ENCODE results near the gene E2F6. TPM values are rescaled to one million over a fixed set of nuclear protein-coding genes. Genes with fewer than 3 reads are reported as not detected.

E2F6 gene
- total and polyA plus RNA-seq, 9 of the 15 experiments (the other 6 are each of a cell fraction or from before 2014, with no cell fraction given): 13.6 to 33.9 (median 26.1) TPM

- CTCF ChIA-PET (ENCODE audit: low intra/inter-chr PET ratio): no interaction called here
- no peaks in the 10 kb centered on the region for H3K79me2 ChIP-seq (ENCODE audit: control insufficient read depth, insufficient read depth, low read length)
- BruUV-seq (replicated peaks): no TSS peak
- ATAC-seq (no peak), DNase-seq (ENCODE audit: extremely low read depth in 1 of 4, low spot score in 3 of 4) (no peak), FAIRE-seq (no peak)
- no peaks in the 10 kb centered on the region for H3K9me3 ChIP-seq (replicated peaks; ENCODE audit: control insufficient read depth, insufficient read depth, low read depth, low read length)
- H3K27me3 ChIP-seq (ENCODE audit: control insufficient read depth in 2 of 2, insufficient read depth in 2 of 2, low read length in 2 of 2): peaks cover 4 to 37% of the 10 kb centered on the region in 2 experiments; a peak in 3 of 5 replicates
- H3K9ac ChIP-seq (ENCODE audit: insufficient read depth in 1 of 2, low read depth in 2 of 2, low read length in 2 of 2): no peak overlapping the region
- no peak overlapping the region for H2AFZ ChIP-seq (ENCODE audit: low read depth, low read length)
- WGBS (ENCODE audit: insufficient coverage, low coverage, missing lambda C conversion rate): 7% methylated on average over 3 of the region's 3 CpGs
- intact Hi-C loops (cut with micrococcal nuclease) (no loop called here), in situ Hi-C loops (cut with MboI) (no loop called here)
- TF ChIP-seq RUNX1 (IDR thresholded peaks at IDR 0.05; ENCODE audit: low read depth) (no peak), ZBED1 (IDR thresholded peaks at IDR 0.05) (no peak), PKNOX1 (IDR thresholded peaks at IDR 0.05) (no peak), ZNF75A (CRISPR knock-in tag; IDR thresholded peaks at IDR 0.05) (no peak), ZBTB7A (IDR thresholded peaks at IDR 0.05; ENCODE audit: borderline replicate concordance, control insufficient read depth, low read depth, low read length) (no peak), ZC3H4 (CRISPR knock-in tag; IDR thresholded peaks at IDR 0.05; ENCODE audit: borderline replicate concordance) (no peak), ZNF3 (CRISPR knock-in tag; IDR thresholded peaks at IDR 0.05) (no peak), POU5F1 (IDR thresholded peaks at IDR 0.05; ENCODE audit: borderline replicate concordance, low read depth, low read length, partially characterized antibody) (no peak), NEUROD1 (IDR thresholded peaks at IDR 0.05; ENCODE audit: borderline replicate concordance, low read depth, low read length, partially characterized antibody) (no peak), NCOA4 (IDR thresholded peaks at IDR 0.05; ENCODE audit: partially characterized antibody) (no peak), ZC3H8 (IDR thresholded peaks at IDR 0.05) (no peak), ZNF561 (CRISPR knock-in tag; conservative IDR thresholded peaks at IDR 0.05) (no peak), ELF1 (tag; IDR thresholded peaks at IDR 0.05) (no peak), FOXA3 (CRISPR knock-in tag; conservative IDR thresholded peaks at IDR 0.05 in 1 of 2, IDR thresholded peaks at IDR 0.05 in 1 of 2) (no peak), MCM3 (IDR thresholded peaks at IDR 0.05) (no peak), SMC3 (conservative IDR thresholded peaks at IDR 0.05; ENCODE audit: insufficient read depth, low read depth, low read length) (no peak)
- TF ChIP-seq, protein P1, sequence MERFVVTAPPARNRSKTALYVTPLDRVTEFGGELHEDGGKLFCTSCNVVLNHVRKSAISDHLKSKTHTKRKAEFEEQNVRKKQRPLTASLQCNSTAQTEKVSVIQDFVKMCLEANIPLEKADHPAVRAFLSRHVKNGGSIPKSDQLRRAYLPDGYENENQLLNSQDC (CRISPR knock-in tag; IDR thresholded peaks at IDR 0.05): no peak
- TF ChIP-seq, protein P2, sequence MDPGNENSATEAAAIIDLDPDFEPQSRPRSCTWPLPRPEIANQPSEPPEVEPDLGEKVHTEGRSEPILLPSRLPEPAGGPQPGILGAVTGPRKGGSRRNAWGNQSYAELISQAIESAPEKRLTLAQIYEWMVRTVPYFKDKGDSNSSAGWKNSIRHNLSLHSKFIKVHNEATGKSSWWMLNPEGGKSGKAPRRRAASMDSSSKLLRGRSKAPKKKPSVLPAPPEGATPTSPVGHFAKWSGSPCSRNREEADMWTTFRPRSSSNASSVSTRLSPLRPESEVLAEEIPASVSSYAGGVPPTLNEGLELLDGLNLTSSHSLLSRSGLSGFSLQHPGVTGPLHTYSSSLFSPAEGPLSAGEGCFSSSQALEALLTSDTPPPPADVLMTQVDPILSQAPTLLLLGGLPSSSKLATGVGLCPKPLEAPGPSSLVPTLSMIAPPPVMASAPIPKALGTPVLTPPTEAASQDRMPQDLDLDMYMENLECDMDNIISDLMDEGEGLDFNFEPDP (CRISPR knock-in tag; IDR thresholded peaks at IDR 0.05): no peak
- TF ChIP-seq, protein P3, sequence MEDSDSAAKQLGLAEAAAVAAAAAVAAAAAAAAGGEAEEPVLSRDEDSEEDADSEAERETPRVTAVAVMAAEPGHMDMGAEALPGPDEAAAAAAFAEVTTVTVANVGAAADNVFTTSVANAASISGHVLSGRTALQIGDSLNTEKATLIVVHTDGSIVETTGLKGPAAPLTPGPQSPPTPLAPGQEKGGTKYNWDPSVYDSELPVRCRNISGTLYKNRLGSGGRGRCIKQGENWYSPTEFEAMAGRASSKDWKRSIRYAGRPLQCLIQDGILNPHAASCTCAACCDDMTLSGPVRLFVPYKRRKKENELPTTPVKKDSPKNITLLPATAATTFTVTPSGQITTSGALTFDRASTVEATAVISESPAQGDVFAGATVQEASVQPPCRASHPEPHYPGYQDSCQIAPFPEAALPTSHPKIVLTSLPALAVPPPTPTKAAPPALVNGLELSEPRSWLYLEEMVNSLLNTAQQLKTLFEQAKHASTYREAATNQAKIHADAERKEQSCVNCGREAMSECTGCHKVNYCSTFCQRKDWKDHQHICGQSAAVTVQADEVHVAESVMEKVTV (CRISPR knock-in tag; IDR thresholded peaks at IDR 0.05): no peak
- peaks cover 0 to 4% of the 10 kb centered on the region in 2 experiments; a peak in 1 of 5 replicates for H3K4me1 ChIP-seq (replicated peaks in 1 of 2; ENCODE audit: control insufficient read depth in 2 of 2, insufficient read depth in 2 of 2, low read length in 2 of 2)
- H3K4me3 ChIP-seq: no peak overlapping the region
- POLR2A ChIA-PET: no interaction called here
- H3K27ac ChIP-seq (ENCODE audit: extremely low read depth, low read depth, low read length): no peak overlapping the region
- no peaks in the 10 kb centered on the region for H3K36me3 ChIP-seq (ENCODE audit: control insufficient read depth, insufficient read depth, low read length)
- no peaks in the 10 kb centered on the region for H3K9me1 ChIP-seq (ENCODE audit: control insufficient read depth, insufficient read depth, low read length)
- H3K4me2 ChIP-seq (ENCODE audit: insufficient read depth, low read length): no peak overlapping the region
- H4K20me1 ChIP-seq (replicated peaks; ENCODE audit: control insufficient read depth, insufficient read depth, low read length): no peaks in the 10 kb centered on the region
Observed at GRCh38 chr2:11506611-11506969, 40.6 kb upstream of the E2F6 start.

All from K562 (cell line).